Measurements from ENCODE around the gene MOSPD3.
"Not testable (repeated sequence)": the region's sequence is repeated elsewhere in the genome, so short reads cannot be mapped to it uniquely, and the experiment has no call there.

The MOSPD3 gene

DNA sequence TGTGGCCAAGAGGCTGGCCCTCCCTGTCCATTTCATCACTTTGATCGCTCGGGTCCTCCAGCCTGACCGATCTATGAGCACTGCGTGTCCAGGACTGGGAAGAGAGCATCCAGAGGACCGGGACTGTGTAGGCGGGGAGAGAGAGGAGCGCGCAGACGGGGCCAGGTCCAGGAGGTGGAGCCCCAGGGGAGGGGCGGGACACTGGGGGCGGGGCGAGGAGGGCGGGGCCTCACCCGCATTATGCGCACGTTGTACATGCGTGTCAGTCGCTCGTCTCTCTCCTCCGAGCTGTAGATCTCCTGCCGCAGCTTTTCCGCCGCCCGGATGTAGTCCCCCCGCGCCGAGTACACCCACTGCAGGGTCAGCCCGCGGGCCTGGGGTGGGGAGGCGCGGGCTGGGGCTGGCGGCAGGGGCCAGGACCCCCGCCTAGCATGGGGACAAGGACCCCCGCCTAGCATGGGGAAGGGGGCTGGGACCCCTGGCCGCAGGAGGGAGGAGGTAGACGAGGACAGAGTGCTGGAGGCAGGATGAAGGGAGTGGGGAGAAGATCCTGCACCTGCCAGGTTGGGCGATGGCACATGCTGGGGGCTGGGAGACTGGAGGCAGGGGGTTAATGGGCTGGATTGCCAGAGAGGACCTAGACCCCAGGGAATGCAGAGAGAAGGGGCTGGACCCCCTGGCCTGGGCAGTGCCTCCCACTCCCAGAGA is 14.3 kb downstream of the MOSPD3 start:
- peak; percentile 75 to 84 (median 82) for DNase-seq

- no peak for DNase-seq
Measured at GRCh38 chr7:100627238-100627549, 14.9 kb downstream of the MOSPD3 start.

DNA sequence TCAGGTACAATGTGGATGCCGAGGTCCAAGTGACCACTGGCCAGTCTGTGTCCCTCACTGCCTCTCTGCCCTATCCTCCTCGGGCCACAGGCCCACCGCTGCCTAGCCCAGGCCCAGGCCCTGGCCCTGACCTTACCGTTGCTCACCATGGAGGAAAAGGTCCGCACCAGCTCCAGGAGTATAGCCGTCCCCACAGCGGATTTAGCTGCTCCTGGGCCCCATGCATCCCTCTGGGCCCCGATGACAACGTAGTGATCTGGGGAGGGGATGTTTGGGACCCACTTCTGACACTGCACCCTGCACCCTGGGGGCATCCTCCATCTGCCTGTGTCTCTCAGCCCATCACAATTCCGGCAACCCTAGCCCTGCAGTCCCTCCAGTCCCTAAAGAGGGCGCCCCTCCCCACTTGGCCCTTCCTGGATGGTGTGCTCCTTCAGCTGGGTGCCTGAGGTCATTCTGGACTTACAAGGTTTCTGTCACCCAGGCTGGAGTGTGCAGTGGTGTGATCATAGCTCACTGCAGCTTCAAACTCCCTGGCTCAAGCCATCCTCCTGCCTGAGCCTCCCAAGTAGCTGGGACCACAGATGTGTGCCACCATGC is 16.9 kb downstream of the MOSPD3 start:
- no peak for DNase-seq

GRCh38 chr7:100630066-100630465 is 17.7 kb downstream of the MOSPD3 start:
- DNase-seq: no peak

DNA sequence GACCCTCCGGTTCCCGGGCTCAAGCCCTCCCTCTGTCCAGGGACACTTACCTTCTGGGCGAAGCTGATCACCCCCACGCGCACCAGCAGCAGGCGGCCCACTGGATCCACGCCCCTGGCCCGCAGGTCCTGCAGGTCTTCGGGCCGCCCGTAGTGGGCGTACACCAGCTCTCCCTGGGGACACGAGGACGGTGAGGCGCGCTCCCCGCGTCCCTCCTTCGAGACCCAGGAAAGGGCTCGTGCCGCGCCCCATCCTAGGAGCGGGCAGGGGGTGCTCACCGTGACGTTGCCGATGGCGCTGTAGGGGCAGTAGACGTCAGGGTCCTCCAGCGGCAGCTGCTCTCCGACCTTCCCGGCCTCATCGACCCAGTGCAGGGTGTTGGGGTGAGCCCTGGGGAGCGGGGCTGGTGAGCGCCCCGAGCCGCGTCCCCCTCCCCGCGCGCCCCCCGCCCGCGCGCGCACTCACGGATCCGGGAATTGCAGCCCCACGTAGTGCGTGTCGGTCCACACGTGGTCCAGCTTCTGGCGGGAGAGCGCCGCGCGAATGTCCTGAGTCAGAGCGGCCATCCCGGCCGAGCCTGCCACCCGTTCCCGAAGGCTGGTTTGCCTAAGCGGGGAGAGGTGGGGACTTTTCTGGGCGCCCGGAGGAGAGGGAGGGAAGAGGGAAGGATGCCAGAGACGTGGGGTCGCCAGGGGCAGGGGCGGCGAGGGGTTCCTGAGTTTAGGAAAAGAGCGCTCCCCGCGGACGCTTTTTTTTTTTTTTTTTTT is 20.8 kb downstream of the MOSPD3 start:
- DNase-seq: peak; percentile 26 to 46 (median 38)

- DNase-seq: no peak
Measured at GRCh38 chr7:100639995-100640516, 27.7 kb downstream of the MOSPD3 start.

DNA sequence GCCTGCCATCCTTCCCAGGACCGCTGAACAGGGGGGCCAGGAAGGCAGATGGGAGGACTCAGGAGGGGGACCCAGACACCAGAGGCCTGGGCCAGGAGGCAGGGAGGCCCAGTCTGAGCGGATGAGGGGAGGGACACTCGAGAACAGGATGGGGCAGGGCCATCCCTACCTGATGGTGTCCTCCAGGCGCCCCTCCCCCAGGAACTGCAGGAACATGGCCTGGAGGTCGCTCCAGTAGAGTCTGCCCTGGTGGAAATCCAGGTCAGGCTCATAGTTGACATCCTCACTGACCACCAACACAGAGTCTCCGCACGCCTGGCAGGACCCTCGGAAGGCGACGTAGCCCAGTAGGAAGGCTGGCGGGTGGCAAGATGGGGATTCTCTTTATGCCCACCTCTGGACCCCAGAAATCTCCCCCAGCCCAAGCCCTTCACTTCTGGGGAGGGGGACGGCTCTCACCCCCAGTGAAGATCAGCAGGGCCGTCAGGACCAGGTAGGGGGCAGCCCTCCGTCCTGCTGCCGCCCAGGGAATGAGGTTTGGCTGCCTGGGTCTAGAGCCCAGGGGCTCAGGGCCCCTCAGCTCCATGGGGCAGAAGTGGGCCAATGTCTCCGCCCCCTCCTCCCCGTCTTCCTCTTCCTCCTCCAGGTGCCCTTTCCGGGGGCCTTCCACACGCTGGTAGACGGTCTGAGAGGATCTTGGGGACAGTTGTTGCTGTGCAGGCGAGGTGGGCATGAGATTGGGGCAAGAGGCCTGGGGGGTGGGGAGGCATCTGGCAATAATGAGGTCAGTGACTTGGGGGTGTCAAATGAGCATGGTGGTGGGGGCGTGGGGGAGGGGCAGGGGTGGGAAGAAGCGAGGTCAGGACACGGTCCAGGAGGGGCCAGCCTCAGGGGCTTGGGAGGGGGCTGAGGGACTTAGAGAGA is 28.4 kb downstream of the MOSPD3 start:
- DNase-seq: no peak

DNA sequence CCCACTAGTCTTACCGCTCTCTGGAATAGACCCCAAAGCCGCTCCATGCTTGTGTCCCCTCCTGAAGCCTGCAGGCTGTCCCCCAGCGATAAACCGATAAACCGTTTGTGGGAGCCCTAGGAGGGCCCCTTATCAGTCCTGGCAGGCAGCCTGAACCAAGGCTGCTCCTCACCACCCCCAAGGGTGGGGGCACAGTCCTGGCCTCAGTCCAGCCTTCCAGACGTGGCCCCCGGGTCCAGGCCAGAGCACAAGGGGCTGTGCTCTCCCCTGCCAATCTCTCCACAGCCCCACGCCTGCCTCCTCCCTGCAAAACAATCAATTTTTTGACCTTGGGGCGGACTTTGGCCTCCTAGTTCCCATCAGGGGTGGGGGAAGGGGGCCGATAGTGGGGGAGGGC is 29.1 kb downstream of the MOSPD3 start, which contains the start of gene TFR2:
Gene TFR2, minus strand, starts transcription at position 90 of the 397 bp plus-strand sequence. Its CDS starts 43 bp downstream, at position 47.
- no peak for DNase-seq

- no peak for DNase-seq
Measured at GRCh38 chr7:100641860-100642533, 29.7 kb downstream of the MOSPD3 start.

DNA sequence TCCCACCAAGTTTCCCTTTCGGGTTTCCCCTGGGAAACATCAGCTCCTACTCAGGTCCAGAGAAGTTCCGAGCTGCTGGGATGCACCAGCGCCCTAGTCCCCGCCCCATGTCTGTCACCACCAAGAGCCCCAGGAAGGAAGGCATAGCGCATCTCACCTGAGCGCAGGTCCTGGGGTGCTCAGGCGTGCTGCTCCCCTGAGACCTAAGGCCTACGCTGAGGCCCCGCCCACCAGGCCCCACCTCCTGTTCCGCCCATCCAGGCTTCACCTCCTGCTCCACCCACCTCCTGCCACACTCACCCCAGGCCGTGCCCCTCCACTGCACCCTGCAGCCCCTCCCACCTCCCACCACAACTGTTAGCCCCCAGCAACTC is 30.2 kb downstream of the MOSPD3 start:
- DNase-seq: no peak

DNA sequence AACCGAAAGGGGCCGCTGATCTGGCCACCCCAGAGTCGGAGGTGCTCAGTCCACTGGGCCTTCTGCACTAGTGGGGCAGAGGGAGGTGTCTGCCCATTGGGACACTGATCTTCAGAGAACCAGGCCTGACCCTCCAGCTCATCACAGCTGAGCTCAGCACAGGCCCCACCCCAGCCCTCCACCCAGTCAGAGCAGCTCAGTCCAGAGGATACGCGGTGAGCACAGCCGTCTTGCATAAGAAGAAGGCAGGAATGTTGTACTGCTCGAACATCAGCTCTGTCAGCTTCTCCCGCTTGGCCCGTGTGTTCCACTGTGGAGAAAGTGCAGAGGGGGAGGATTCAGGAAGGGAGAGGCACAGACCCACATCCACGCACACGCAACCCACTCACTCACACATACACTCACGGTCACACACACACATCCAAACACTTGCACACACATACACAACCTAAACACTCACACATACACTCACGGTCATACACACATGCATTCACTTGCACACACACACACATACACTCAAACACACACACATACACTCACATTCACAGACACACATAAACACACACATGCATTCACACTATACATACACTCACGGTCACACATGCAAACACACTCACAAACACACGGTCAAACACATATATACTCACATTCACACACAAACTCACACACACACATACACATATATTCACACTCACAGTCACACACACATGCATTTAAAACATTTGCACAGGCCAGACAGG is 37.7 kb downstream of the MOSPD3 start:
- no peak for DNase-seq

- DNase-seq: no peak
Measured at GRCh38 chr7:100654908-100655831, 42.8 kb downstream of the MOSPD3 start.

GRCh38 chr7:100655908-100656674 is 43.8 kb downstream of the MOSPD3 start, which contains the start of gene ACTL6B:
Gene ACTL6B, minus strand, starts transcription at chr7:100656448. Its CDS starts 94 bp downstream, at chr7:100656354.
- DNase-seq: peak in 1 of 4 experiments; percentile 26

- not testable (repeated sequence) for DNase-seq
Measured at GRCh38 chr7:100662194-100662776, 49.9 kb downstream of the MOSPD3 start.
